Fibroblast of upper back skin (primary cell): Measurements from ENCODE around the gene ABCA8.

Source experiments
- DNase-seq: peaks from one replicate; pipeline ENCODE4 v3.0.0-alpha.2; 2013

The ABCA8 gene

DNA sequence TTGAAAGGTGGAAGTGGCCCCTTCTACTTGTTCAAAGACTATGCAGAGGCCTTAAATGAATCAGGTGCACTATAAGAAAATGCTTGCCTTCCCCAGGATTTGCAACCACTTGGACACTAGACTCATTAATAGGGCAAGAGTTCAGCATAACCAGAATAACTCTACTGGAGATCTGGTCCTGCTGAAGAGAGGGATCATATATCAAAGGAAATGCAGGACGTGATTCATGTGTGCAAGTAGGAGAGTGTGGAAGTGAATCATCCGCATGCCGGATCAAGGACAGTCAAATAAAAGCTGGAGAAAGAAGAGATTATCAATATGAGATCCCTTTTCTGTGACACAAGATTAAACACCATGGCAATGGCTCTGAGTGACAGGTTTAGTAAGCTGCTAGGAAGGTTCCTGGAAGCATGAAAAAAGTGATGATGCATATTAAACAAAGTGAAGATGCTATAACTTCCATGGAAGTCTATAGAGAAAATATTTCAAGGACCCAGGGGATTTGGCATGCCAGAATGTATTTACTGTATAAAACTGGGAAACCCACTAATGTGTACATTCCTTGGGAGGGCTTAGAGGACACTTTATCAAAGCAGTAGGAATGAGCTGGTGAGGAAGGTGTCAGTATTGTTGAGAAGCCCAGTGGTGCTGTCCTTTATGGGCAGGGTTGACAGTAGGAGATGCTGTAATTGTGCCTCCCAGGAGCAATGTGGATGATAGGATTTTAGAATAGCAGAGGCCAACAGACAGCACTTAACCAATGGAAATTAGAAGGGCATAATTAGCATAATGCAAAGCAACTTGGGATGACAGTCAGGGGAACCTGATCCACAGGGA, 133.1 kb downstream of the ABCA8 start:
- peak; percentile 90 for DNase-seq

- no peak for DNase-seq
Measured at GRCh38 chr17:68820825-68821481, 134.2 kb downstream of the ABCA8 start.

DNA sequence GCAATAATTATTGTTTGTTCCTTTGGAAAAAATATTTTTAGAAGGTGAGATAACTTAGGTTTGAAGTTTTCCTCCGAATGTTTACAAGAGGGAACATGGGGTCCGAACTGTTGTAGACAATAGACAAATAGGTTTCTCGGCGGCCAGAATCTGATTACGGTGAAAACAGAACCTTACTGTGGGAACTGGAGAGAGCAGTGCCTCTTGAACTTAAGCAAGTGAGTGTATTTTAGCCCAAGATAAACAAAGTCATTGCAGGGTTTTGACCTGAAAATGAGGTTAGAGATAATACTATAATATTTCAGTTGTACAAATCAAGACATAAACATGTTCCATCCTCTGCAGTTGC, 134.7 kb downstream of the ABCA8 start:
- DNase-seq = no peak

- no peak for DNase-seq
Measured at GRCh38 chr17:68819465-68819864, 135.7 kb downstream of the ABCA8 start.
